ENCODE data around the gene PRIM2. TPM values are rescaled to one million over a fixed set of nuclear protein-coding genes. Genes with fewer than 3 reads are reported as not detected.
"Not testable (repeated sequence)": the region's sequence is repeated elsewhere in the genome, so short reads cannot be mapped to it uniquely, and the experiment has no call there.

PRIM2 gene
- total RNA-seq, 2 donors from 2014 or later = 27.2 to 33.6 TPM

GRCh38 chr6:57444787-57445186, 127.4 kb downstream of the PRIM2 start:
- peaks cover 20% of the 10 kb centered on the region for H3K4me1 Mint-ChIP-seq (ENCODE audit: low read depth)
- not testable (repeated sequence) for ATAC-seq (replicated peaks in 1 of 2); DNase-seq; H3K36me3 Mint-ChIP-seq (ENCODE audit: insufficient read depth in 2 of 2); H3K9me3 Mint-ChIP-seq; H3K27me3 Mint-ChIP-seq (ENCODE audit: low read depth); H3K4me3 Mint-ChIP-seq; H3K27ac Mint-ChIP-seq

GRCh38 chr6:57445379-57445778, 127.9 kb downstream of the PRIM2 start:
- not testable (repeated sequence) for H3K27ac Mint-ChIP-seq; DNase-seq; ATAC-seq (replicated peaks in 1 of 2); H3K4me3 Mint-ChIP-seq; H3K36me3 Mint-ChIP-seq (ENCODE audit: insufficient read depth in 2 of 2); H3K9me3 Mint-ChIP-seq; H3K27me3 Mint-ChIP-seq (ENCODE audit: low read depth)
- peaks cover 20% of the 10 kb centered on the region for H3K4me1 Mint-ChIP-seq (ENCODE audit: low read depth)

- not testable (repeated sequence) for DNase-seq; H3K4me3 Mint-ChIP-seq; H3K27ac Mint-ChIP-seq; H3K9me3 Mint-ChIP-seq; H3K27me3 Mint-ChIP-seq (ENCODE audit: low read depth); ATAC-seq (replicated peaks in 1 of 2); H3K36me3 Mint-ChIP-seq (ENCODE audit: insufficient read depth in 2 of 2)
- peaks cover 20% of the 10 kb centered on the region for H3K4me1 Mint-ChIP-seq (ENCODE audit: low read depth)
Measured at GRCh38 chr6:57445790-57446468, 128.5 kb downstream of the PRIM2 start.

DNA sequence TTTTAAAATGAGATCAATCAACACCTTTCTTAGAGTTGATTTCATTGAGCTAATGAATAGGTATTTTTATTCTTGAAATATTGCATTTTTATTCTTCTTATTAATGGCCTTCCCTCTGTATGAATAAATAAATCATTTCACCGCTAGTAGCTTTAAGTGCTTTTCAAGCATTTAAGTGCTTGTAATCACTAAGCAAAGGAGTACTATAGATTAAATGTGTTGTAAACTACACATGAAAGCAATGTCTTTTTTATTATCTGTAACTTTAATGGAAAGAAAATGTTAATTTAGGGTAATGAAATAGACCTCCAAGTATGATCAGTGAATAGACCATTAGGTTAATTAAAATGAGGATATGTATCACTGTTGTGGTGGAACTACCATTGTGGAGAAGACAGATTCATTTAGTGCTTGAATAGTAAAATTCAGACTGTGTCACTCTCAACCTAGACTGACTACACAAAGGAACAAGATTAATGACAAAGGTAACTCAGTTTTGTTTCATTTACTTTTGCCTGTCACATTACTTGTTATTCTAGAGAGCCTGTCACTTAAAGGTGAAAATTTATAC, 132.2 kb downstream of the PRIM2 start:
- Mint-ChIP-seq H3K4me1 (ENCODE audit: low read depth) (peaks cover 20% of the 10 kb centered on the region), H3K36me3 (ENCODE audit: insufficient read depth in 2 of 2) (peaks cover 0 to 19% of the 10 kb centered on the region in 2 donors)
- not testable (repeated sequence) for H3K27ac Mint-ChIP-seq; H3K27me3 Mint-ChIP-seq (ENCODE audit: low read depth); H3K9me3 Mint-ChIP-seq; ATAC-seq (replicated peaks in 1 of 2); DNase-seq; H3K4me3 Mint-ChIP-seq

- ATAC-seq (replicated peaks in 1 of 2); H3K4me3 Mint-ChIP-seq; DNase-seq; H3K9me3 Mint-ChIP-seq; H3K27me3 Mint-ChIP-seq (ENCODE audit: low read depth); H3K36me3 Mint-ChIP-seq (ENCODE audit: insufficient read depth in 2 of 2); H3K27ac Mint-ChIP-seq; H3K4me1 Mint-ChIP-seq (ENCODE audit: low read depth): not testable (repeated sequence)
Measured at GRCh38 chr6:57459781-57460180, 142.4 kb downstream of the PRIM2 start.

DNA sequence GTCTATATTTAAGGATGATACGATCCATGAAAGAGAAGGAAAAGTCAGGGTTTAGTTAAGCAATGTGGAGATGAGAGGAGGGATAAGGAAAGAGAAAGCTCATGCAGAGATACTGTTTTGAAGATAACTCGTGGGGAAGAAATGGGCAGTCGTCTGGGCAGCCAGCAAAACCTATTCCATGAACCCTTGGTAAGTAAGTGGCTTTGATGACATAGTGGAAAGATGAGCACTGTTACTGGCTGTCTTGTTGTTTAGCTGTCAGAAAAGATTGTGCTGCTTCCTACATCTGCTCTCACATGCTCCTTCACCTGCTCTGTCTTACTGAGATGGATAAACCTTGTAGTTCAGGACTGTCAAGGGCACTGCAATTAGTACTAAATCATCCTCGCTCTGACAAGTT, 143.6 kb downstream of the PRIM2 start:
- not testable (repeated sequence) for ATAC-seq (replicated peaks in 1 of 2); H3K27me3 Mint-ChIP-seq (ENCODE audit: low read depth); H3K27ac Mint-ChIP-seq; H3K36me3 Mint-ChIP-seq (ENCODE audit: insufficient read depth in 2 of 2); DNase-seq; H3K4me1 Mint-ChIP-seq (ENCODE audit: low read depth); H3K9me3 Mint-ChIP-seq; H3K4me3 Mint-ChIP-seq

- H3K4me1 Mint-ChIP-seq (ENCODE audit: low read depth); H3K9me3 Mint-ChIP-seq; DNase-seq; H3K27me3 Mint-ChIP-seq (ENCODE audit: low read depth); H3K27ac Mint-ChIP-seq; H3K36me3 Mint-ChIP-seq (ENCODE audit: insufficient read depth in 2 of 2); ATAC-seq (replicated peaks in 1 of 2); H3K4me3 Mint-ChIP-seq: not testable (repeated sequence)
Measured at GRCh38 chr6:57463809-57464208, 146.4 kb downstream of the PRIM2 start.

GRCh38 chr6:57465968-57466367, 148.5 kb downstream of the PRIM2 start:
- not testable (repeated sequence) for H3K27ac Mint-ChIP-seq; H3K27me3 Mint-ChIP-seq (ENCODE audit: low read depth); DNase-seq; H3K4me1 Mint-ChIP-seq (ENCODE audit: low read depth); H3K9me3 Mint-ChIP-seq; ATAC-seq (replicated peaks in 1 of 2); H3K36me3 Mint-ChIP-seq (ENCODE audit: insufficient read depth in 2 of 2); H3K4me3 Mint-ChIP-seq

- H3K27me3 Mint-ChIP-seq (ENCODE audit: low read depth) = no peaks in the 10 kb centered on the region
- H3K27ac Mint-ChIP-seq = no peak overlapping the region
- DNase-seq = no peak
- H3K36me3 Mint-ChIP-seq (ENCODE audit: insufficient read depth in 2 of 2) = peaks cover 1 to 3% of the 10 kb centered on the region in 2 donors
- no peak overlapping the region for H3K4me3 Mint-ChIP-seq
- no peak for ATAC-seq (replicated peaks in 1 of 2)
- no peaks in the 10 kb centered on the region for H3K4me1 Mint-ChIP-seq (ENCODE audit: low read depth)
- H3K9me3 Mint-ChIP-seq = no peaks in the 10 kb centered on the region
Measured at GRCh38 chr6:57469072-57469471, 151.6 kb downstream of the PRIM2 start.

- H3K4me1 Mint-ChIP-seq (ENCODE audit: low read depth); DNase-seq; H3K36me3 Mint-ChIP-seq (ENCODE audit: insufficient read depth in 2 of 2); H3K27ac Mint-ChIP-seq; H3K9me3 Mint-ChIP-seq; H3K4me3 Mint-ChIP-seq; H3K27me3 Mint-ChIP-seq (ENCODE audit: low read depth); ATAC-seq (replicated peaks in 1 of 2): not testable (repeated sequence)
Measured at GRCh38 chr6:57470148-57470547, 152.7 kb downstream of the PRIM2 start.

- not testable (repeated sequence) for H3K27ac Mint-ChIP-seq; DNase-seq; H3K9me3 Mint-ChIP-seq; H3K27me3 Mint-ChIP-seq (ENCODE audit: low read depth); H3K36me3 Mint-ChIP-seq (ENCODE audit: insufficient read depth in 2 of 2); H3K4me3 Mint-ChIP-seq; ATAC-seq (replicated peaks in 1 of 2); H3K4me1 Mint-ChIP-seq (ENCODE audit: low read depth)
Measured at GRCh38 chr6:57471314-57471864, 154.0 kb downstream of the PRIM2 start.

- H3K36me3 Mint-ChIP-seq (ENCODE audit: insufficient read depth in 2 of 2); ATAC-seq (replicated peaks in 1 of 2): not testable (repeated sequence)
Measured at GRCh38 chr6:57472861-57473362, 155.5 kb downstream of the PRIM2 start.

DNA sequence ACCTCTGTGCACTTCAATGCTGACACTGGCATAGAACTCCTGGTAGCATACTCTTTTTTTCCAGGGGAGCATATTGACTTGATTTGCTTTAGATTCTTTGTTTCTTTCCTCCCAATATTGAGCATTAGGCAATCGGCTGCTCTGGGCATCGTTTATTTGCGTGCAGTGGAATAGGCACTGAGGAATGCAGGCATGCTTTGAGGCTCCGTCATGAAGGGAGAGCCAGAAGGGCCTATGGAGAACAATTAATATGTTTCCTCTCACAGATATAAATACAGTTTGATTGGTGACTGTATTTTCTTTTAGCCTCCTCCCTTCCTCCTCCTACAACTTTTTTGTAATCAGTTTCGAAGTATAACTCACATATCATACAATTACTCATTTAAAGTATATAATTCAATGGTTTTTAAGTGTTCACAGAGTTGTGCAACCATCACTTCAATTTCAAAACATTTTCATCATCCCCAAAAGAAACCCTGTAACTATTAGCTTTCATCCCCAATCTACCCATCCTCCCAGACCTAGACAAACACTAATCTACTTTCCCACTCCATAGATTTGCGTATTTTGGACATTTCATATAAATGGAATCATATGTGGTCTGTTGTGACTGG, 157.5 kb downstream of the PRIM2 start:
- H3K9me3 Mint-ChIP-seq; DNase-seq; H3K4me3 Mint-ChIP-seq; H3K27ac Mint-ChIP-seq; H3K36me3 Mint-ChIP-seq (ENCODE audit: insufficient read depth in 2 of 2); ATAC-seq (replicated peaks in 1 of 2); H3K27me3 Mint-ChIP-seq (ENCODE audit: low read depth); H3K4me1 Mint-ChIP-seq (ENCODE audit: low read depth): not testable (repeated sequence)

More at GRCh38 chr6:57472861-57473362, 155.5 kb downstream of the PRIM2 start:
- not testable (repeated sequence) for H3K9me3 Mint-ChIP-seq; H3K27ac Mint-ChIP-seq; H3K27me3 Mint-ChIP-seq (ENCODE audit: low read depth); H3K4me1 Mint-ChIP-seq (ENCODE audit: low read depth); DNase-seq; H3K4me3 Mint-ChIP-seq

Data from activated T-cell treated with anti-CD3 and anti-CD28 coated beads, Interleukin-2, amount 50 U/mL, for 72 hours (primary cell).